ENCODE results near the gene THOC5. TPM values are rescaled to one million over a fixed set of nuclear protein-coding genes. Genes with fewer than 3 reads are reported as not detected.

THOC5 gene
- total RNA-seq, 6 experiments from 2014 or later: 11.9 to 17.4 (median 14.1) TPM

- no peak for TF ChIP-seq CTCF (IDR thresholded peaks at IDR 0.05)
- TF ChIP-seq POLR2A (IDR thresholded peaks at IDR 0.05): no peak
- Histone ChIP-seq H3K4me3 (no peak overlapping the region), H3K4me1 (no peaks in the 10 kb centered on the region), H3K9me3 (no peaks in the 10 kb centered on the region), H3K27me3 (no peaks in the 10 kb centered on the region), H3K36me3 (peaks cover 0 to 76% (median 16%) of the 10 kb centered on the region in 4 donors), H3K27ac (no peak overlapping the region)
- intact Hi-C loops (cut with DNase I): loop anchor here in 1 of 2 donors (10.0 kb wide), 1 partner anchor 136 kb away; no protein-coding TSS in a partner anchor
- WGBS (ENCODE audit: insufficient coverage, low coverage, low lambda C conversion rate, missing lambda C conversion rate): 90% methylated on average over 1 of the region's 4 CpGs
- DNase-seq (no peak), ATAC-seq (no peak)
These were observed 22.8 kb downstream of the THOC5 start for GRCh38 chr22:29530716-29531115.

GRCh38 chr22:29528144-29528543, 25.4 kb downstream of the THOC5 start:
- no peaks in the 10 kb centered on the region for H3K9me3 ChIP-seq
- ATAC-seq (no peak), DNase-seq (no peak)
- H3K4me3 ChIP-seq: no peak overlapping the region
- H3K4me1 ChIP-seq: peaks cover 0 to 15% (median 5%) of the 10 kb centered on the region in 4 donors
- intact Hi-C loops (cut with DNase I): no loop called here
- no peak for TF ChIP-seq POLR2A (IDR thresholded peaks at IDR 0.05)
- no peak for TF ChIP-seq CTCF (IDR thresholded peaks at IDR 0.05)
- no peaks in the 10 kb centered on the region for H3K27me3 ChIP-seq
- 83% methylated on average over 1 of the region's 7 CpGs for WGBS (ENCODE audit: insufficient coverage, low coverage, low lambda C conversion rate, missing lambda C conversion rate)
- no peak overlapping the region for H3K27ac ChIP-seq
- H3K36me3 ChIP-seq: peaks cover 0 to 71% (median 18%) of the 10 kb centered on the region in 4 donors

DNA sequence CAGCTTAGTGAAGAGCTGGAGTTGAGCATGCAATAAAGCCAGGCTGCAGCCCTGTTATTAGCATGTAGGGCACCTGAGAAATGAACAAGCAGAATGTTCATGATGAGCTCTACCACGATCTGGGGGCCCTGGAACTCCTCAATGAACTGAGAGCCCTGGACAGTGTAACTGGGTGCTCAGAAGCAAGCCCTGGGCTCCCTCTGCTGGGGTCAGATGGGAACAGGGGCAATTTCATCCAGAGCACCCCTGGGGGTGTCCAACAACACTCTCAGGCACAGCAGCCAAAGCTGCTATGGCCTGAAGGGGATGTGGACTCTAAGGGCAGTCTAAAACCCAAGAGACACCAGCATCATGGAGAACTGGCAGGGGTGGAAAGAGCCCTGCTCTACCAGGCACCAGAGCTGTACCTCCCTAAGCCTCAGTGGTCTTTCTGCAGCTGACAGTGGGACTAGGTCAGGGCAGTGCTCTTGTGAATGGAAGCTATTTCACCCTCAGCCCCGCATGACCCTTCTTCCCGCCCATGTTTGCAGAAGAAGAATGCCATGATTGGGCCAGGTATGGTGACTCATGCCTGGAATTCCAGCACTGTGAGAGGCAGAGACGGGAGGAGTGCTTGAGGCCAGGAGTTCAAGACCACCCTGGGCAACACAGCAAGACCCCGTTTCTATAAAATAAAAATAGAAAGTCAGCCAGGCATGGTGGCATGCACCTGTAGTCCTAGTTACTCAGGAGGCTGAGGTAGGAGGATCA, 28.9 kb downstream of the THOC5 start:
- H3K4me3 ChIP-seq: no peak overlapping the region
- no peaks in the 10 kb centered on the region for H3K27me3 ChIP-seq
- TF ChIP-seq POLR2A (IDR thresholded peaks at IDR 0.05) (no peak), CTCF (IDR thresholded peaks at IDR 0.05) (peak; percentile 35 to 63 (median 55))
- 15% methylated on average over 5 of the region's 5 CpGs for WGBS (ENCODE audit: insufficient coverage, low coverage, low lambda C conversion rate, missing lambda C conversion rate)
- H3K4me1 ChIP-seq: peaks cover 0 to 15% (median 5%) of the 10 kb centered on the region in 4 donors
- H3K27ac ChIP-seq: no peak overlapping the region
- peaks cover 0 to 58% (median 21%) of the 10 kb centered on the region in 4 donors for H3K36me3 ChIP-seq
- H3K9me3 ChIP-seq: no peaks in the 10 kb centered on the region
- DNase-seq: peak in 2 of 3 donors; percentile 38 to 58
- intact Hi-C loops (cut with DNase I): no loop called here
- peak; percentile 80 to 87 (median 85) for ATAC-seq

DNA sequence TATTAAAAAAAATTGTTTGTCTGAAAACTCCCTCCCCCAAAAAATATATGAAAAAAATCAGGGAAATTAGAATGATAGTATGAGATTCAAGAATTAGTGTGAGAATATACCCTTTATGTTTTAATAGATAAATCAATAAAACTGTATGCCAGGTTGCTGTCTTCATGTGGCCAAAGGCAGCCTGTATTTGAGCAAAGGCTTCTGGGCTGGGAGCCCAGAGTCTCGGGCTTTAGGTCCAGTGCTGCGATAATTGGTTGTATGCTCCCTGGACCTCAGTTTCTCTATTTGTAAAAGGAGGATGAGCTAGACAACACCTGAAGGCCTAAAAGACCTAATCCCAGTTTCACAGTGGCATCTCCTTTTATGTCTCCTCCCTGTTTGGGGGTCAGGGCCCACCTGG, 29.8 kb downstream of the THOC5 start:
- H3K9me3 ChIP-seq: no peaks in the 10 kb centered on the region
- no peak overlapping the region for H3K4me3 ChIP-seq
- H3K36me3 ChIP-seq: peaks cover 0 to 60% (median 24%) of the 10 kb centered on the region in 4 donors
- no peak for TF ChIP-seq CTCF (IDR thresholded peaks at IDR 0.05)
- DNase-seq (no peak), ATAC-seq (peak; percentile 33 to 72 (median 52))
- H3K27me3 ChIP-seq: no peaks in the 10 kb centered on the region
- 30% methylated on average over 2 of the region's 2 CpGs for WGBS (ENCODE audit: insufficient coverage, low coverage, low lambda C conversion rate, missing lambda C conversion rate)
- H3K27ac ChIP-seq: no peak overlapping the region
- peaks cover 0 to 15% (median 5%) of the 10 kb centered on the region in 4 donors for H3K4me1 ChIP-seq
- intact Hi-C loops (cut with DNase I): no loop called here
